ENCODE results near the gene C1QTNF12.

DNA sequence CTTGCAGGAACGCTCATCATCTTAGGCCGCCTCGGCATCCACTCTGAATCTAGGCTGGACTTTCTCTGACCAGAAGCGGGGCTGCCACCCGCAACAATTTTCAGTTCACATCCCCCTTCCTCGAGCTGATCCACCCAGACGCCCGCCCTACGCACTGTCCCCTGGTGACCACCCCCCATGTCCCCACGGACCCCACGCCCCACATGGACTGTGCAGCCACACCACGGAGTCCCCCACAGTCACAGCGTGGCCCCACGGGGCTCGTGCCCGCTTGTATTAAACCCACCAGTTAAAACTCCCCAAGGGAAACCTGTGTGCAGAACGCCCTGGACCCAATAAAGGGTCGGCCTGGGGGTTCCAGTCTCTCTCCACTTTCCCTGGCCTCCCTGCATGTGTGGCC lies 13.0 kb upstream of the C1QTNF12 start:
- TF ChIP-seq POLR2AphosphoS5 (IDR thresholded peaks at IDR 0.05; ENCODE audit: borderline replicate concordance, low read depth, low read length) (no peak), EZH2 (IDR thresholded peaks at IDR 0.05) (no peak), FOXP2 (optimal IDR thresholded peaks at IDR 0.05; ENCODE audit: control extremely low read depth, extremely low read length, insufficient read depth) (no peak)
